ENCODE data around the gene PLXNA4.

PLXNA4 gene

DNA sequence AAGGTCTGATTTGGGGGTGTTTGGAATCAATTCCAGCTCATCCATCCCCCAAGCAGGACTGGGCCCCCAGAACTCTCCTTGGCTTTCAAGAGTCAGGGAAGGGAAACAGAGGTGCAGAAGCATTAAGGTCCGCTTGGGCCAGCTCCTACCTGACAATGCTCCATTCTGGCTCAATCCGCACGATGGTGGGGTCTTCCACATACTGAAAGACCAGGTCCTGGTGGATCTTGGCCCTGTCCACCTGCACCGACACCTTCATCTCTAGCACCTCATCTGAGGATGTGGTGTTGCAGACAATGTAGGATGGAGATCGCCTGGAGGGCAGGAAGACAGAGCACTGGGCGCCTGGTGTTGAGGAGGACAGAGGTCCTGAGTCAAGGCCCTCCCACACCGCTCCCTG is 391.1 kb downstream of the PLXNA4 start:
- TF ChIP-seq, protein P1, sequence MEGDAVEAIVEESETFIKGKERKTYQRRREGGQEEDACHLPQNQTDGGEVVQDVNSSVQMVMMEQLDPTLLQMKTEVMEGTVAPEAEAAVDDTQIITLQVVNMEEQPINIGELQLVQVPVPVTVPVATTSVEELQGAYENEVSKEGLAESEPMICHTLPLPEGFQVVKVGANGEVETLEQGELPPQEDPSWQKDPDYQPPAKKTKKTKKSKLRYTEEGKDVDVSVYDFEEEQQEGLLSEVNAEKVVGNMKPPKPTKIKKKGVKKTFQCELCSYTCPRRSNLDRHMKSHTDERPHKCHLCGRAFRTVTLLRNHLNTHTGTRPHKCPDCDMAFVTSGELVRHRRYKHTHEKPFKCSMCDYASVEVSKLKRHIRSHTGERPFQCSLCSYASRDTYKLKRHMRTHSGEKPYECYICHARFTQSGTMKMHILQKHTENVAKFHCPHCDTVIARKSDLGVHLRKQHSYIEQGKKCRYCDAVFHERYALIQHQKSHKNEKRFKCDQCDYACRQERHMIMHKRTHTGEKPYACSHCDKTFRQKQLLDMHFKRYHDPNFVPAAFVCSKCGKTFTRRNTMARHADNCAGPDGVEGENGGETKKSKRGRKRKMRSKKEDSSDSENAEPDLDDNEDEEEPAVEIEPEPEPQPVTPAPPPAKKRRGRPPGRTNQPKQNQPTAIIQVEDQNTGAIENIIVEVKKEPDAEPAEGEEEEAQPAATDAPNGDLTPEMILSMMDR (conservative IDR thresholded peaks at IDR 0.05) = no peak
- H3K27ac ChIP-seq = no peak overlapping the region

DNA sequence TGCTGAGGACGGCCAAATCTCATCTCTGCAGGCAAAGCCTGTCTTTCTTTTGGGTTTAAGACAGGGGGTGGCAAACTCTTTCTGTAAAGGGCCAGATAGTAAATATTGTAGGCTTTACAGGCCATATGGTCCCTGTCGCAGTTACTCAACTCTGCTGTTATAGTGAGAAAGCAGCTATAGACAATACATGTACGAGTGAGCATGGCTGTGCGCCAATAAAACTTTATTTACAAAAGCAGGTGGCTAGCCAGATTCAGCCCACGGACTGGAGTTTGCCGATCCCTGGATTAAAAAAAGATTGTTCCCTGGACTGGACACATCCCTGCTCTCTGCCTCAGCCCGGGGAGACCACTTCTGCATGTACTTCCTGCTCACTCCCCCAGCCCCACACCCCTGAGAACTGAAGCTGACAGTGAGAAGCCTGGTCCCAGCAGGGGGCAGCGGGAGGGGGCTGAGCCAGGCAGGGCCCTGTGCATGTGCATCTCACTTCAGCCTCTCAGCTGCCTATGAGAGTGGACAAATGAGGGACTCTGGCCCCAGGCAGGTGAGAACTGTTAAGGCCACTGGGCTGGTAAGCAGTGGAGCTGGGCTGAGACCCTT is 392.4 kb downstream of the PLXNA4 start:
- H3K27ac ChIP-seq = no peak overlapping the region; the same call in 1 of the 2 replicates
- TF ChIP-seq, protein P1 (conservative IDR thresholded peaks at IDR 0.05) = no peak

DNA sequence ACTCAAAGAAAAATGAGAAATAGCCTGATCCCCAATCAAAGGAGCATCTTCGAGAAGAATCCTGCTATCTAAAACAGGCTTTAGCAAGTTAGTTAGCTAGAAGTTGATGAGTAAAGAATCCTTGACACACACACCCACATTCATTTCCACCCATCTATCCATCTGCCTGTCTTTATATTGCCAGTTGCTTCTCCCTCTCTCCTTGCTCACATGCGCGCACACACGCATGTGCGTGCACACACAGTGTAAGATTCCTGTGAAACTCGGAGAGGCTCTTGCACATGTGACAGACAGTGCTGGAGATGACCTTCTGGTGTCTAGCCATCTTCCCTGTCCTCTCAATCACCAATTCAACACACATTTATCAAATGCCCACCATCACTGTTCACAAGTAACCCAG is 393.3 kb downstream of the PLXNA4 start:
- no peak overlapping the region for H3K27ac ChIP-seq
- TF ChIP-seq, protein P1 (conservative IDR thresholded peaks at IDR 0.05) = no peak

DNA sequence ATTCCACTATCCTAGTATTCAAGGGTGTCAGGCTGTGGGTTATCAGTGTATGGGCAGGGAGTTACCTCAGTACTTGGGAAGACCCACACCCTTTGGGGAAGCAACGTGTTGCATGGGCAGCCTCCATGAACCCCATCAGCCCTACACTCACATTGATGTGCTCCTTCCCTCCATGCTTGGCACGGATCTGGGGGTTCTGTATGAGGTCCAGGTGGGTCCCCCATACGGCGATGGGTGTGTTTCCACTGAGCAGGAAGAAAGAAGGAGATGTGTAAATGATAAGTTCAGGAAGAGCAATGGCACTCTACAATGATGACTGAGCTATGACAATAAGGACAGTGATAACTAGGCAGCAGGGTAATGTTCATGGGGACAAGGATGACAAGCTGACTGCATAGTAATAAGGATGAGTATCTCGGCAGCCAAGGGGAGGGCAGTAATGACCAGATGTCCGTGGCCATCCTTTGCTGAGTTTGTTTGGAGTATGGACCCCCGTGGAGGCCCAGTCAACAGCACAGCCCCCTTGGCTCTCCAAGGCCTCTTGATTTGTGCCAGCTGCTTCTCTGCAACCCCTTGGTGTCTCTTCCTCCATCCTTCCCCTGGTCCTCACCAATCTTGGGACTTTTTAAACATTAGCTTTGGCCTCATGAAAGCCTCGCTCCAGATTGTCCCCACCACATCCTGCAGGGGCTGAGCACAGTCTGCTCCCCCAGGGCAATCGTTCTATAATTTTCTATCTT is 394.2 kb downstream of the PLXNA4 start:
- no peak overlapping the region for H3K27ac ChIP-seq
- TF ChIP-seq, protein P1 (conservative IDR thresholded peaks at IDR 0.05) = no peak

DNA sequence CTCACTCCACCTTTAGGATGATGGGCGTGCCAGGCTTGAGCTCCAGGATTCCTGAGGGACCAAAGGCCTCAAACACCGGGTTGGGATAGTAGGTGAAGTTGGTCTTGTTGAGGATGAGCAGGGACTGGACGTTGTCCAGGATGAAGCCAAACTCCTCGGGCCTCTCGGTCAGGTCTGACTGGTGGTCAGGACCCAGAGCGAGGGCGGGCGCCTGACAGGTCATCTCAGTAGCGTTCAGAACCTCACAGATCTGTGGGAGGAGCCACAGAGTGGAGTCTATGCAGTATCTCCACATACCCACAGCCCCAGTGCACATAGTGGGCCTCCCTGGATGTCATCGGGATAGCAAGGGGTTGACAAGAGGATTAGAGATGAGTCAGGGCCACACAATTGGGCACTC is 394.9 kb downstream of the PLXNA4 start:
- TF ChIP-seq, protein P1 (conservative IDR thresholded peaks at IDR 0.05) = no peak
- H3K27ac ChIP-seq = no peak overlapping the region

DNA sequence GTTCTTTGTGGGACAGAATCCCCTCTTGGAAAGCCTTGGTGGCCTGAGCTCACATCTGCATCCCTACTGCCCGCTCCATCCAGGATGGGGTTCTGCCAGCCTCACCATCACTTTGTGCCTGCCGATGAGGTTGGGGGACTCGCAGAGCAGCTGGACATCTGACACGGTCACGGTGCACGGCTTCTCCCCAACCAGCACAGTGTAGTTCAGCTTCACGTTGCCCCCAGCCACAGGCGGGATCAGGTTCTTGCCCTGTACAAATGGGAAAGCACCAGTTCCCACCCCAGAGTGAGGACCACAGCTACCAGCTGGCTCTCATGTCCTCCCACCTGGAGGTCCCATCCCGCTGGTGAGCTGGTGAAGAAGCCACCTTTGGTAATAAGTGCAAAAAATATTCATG is 395.8 kb downstream of the PLXNA4 start:
- no peak overlapping the region for H3K27ac ChIP-seq
- TF ChIP-seq, protein P1 (conservative IDR thresholded peaks at IDR 0.05) = no peak

DNA sequence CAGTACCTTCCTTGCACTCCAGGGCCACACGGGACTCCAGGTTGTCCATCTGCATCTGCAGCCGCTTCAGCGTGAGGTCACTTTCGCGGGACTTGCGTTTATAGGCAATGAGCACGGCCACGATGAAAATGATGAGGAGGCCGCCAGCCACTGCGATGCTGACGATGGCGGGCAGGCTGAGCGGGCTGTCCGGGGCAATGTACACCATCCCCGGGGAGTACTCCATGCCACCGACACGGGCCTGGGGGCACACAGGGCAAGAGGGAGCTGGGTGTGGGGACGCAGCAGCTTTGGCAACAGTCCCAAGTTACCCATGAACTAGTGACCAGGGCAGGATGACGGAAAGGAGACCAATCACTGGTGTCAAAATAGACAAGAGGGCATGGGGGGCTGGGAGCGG is 396.6 kb downstream of the PLXNA4 start:
- TF ChIP-seq, protein P1 (conservative IDR thresholded peaks at IDR 0.05) = no peak

More for the DNA sequence above, 396.6 kb downstream of the PLXNA4 start:
- H3K27ac ChIP-seq = peak overlapping the region; percentile 36; the same call in 1 of the 2 replicates
